NCI-H2227 treated with DMSO at 0.1 percent for 48 hours (cell line): ENCODE data around the gene CSTA.

Experiments used
- DNase-seq: peaks from one replicate; lab custom pipeline; 2025; lab: John Stamatoyannopoulos, UW

The CSTA gene

GRCh38 chr3:122324871-122325323 lies at the start of gene CSTA:
Gene CSTA, plus strand, starts transcription at chr3:122325248. Its CDS starts 45 bp downstream, at chr3:122325293.
- no peak for DNase-seq

- no peak for DNase-seq
These were observed 43.2 kb upstream of the CSTA start for GRCh38 chr3:122281891-122282290.

- DNase-seq: no peak
These were observed 41.1 kb upstream of the CSTA start for GRCh38 chr3:122283796-122284445.

- DNase-seq: no peak
These were observed 40.6 kb upstream of the CSTA start for GRCh38 chr3:122284486-122284885.

GRCh38 chr3:122294359-122294758 lies 30.7 kb upstream of the CSTA start:
- DNase-seq: no peak

- DNase-seq: no peak
These were observed 29.6 kb upstream of the CSTA start for GRCh38 chr3:122295266-122296062.

GRCh38 chr3:122298239-122298638 lies 26.8 kb upstream of the CSTA start:
- no peak for DNase-seq

GRCh38 chr3:122299215-122299614 lies 25.8 kb upstream of the CSTA start:
- no peak for DNase-seq

GRCh38 chr3:122299872-122300460 lies 25.1 kb upstream of the CSTA start:
- DNase-seq: no peak

- no peak for DNase-seq
These were observed 24.0 kb upstream of the CSTA start for GRCh38 chr3:122301063-122301462.

GRCh38 chr3:122305818-122306621 lies 19.0 kb upstream of the CSTA start:
- DNase-seq: no peak

GRCh38 chr3:122306622-122306953 lies 18.5 kb upstream of the CSTA start:
- no peak for DNase-seq

- no peak for DNase-seq
These were observed 17.9 kb upstream of the CSTA start for GRCh38 chr3:122307094-122307687.

GRCh38 chr3:122307976-122308375 lies 17.1 kb upstream of the CSTA start:
- no peak for DNase-seq

GRCh38 chr3:122310361-122310760 lies 14.7 kb upstream of the CSTA start:
- no peak for DNase-seq

GRCh38 chr3:122312826-122313225 lies 12.2 kb upstream of the CSTA start:
- no peak for DNase-seq

GRCh38 chr3:122313281-122313680 lies 11.8 kb upstream of the CSTA start:
- no peak for DNase-seq

- no peak for DNase-seq
These were observed 10.7 kb upstream of the CSTA start for GRCh38 chr3:122314228-122314876.

GRCh38 chr3:122315619-122316018 lies 9.4 kb upstream of the CSTA start:
- DNase-seq: no peak

- no peak for DNase-seq
These were observed 8.7 kb upstream of the CSTA start for GRCh38 chr3:122316368-122316767.

GRCh38 chr3:122318620-122319019 lies 6.4 kb upstream of the CSTA start:
- no peak for DNase-seq
